Stimulated activated naive CD4-positive, alpha-beta T cell treated with Interleukin-2 at 50 U/mL for 16 hours (primary cell): ENCODE results near the gene BMP6.

Experiments used
- DNase-seq: peaks from one replicate; lab custom pipeline; 2025; lab: John Stamatoyannopoulos, UW

Gene BMP6

GRCh38 chr6:7906741-7907140 is 180.8 kb downstream of the BMP6 start:
- DNase-seq: no peak

DNA sequence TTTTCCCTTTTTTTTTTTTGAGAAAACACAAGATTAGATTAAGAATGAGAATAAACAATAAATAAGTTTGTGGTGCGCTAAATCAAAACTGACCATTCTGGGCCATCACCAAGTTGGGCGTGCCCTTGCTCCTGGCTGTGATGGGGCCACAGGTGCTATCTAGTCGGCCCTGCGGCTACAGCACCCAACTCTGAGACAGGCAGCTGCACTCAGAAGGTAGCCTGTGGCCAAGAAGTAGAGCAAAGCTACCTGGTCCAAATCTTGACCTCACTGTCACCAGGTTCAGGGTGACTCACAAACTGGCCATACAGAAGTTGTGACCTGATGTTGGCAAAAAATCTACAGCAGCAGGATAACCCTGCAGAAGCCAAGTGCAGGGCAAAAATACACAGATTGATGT is 181.3 kb downstream of the BMP6 start:
- DNase-seq: no peak

DNA sequence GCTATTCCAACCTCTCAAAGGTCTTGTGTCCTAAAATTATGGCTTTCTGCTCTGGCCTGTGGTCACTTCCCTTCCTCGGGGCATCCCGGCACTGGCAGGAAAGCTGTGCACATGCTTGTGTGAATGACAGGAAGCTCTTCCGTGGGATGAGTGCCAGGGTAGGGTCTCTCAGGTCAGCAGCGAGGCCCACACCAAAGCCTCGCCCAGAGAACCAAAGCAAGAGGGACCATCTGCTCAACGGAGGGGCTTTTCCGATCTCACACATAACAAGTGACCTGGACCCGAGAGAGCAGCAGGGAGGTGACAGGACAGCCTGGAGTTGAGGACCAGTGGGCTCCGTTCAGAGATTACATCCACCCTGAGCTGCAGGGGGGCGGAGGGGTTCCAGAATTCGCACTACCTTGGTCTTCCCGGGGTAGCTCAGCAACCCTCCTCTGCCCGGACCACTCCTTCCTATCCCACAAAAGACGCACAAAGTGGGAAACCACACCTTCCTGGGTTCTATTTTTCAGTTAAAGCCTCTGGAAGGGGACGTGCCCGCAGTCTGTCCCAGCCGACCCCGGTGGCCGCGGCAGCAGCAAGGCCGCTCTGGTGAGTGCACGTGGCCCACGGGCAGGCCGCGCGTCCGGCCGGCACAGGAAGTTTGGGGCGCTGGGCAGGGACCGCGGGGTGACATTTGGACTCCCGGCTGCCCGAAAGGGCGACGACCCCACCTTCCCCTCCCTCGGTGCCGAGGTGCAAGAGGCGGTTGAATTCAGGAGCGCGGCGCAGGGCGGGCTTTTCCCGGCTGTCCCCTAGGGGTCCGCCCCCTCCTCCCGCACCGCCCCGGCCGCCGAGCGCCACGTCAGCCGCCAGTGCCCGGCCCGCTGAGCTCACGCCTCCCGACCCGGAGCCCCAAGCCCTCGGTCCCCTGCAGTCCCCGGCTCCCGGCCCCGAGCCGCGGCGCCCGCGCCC is 183.7 kb downstream of the BMP6 start:
- DNase-seq: peak; percentile 36

DNA sequence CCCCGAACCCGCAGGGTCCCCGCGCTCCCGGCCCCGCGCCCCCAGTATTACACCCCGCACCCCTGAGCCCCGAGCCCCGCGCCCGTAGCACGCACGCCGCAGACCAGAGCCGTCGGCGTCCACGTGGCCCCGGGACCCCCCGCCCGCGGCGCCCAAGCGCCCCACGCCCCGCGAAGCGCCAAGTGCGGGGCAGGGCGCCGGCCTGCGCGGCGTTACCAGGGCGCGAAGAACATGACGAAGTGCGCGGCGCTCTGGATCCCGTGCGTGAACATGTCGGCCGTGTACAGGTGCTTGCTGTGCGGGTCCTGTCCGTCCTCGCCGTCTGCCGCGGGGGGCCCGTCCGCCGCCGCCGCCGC is 184.4 kb downstream of the BMP6 start:
- DNase-seq: no peak

GRCh38 chr6:7910654-7911344 is 184.9 kb downstream of the BMP6 start, which contains the start of gene TXNDC5:
TSS of gene TXNDC5 (minus strand) at chr6:7910788. CDS start at chr6:7910776, 12 bp downstream.
- DNase-seq: peak; percentile 57

- no peak for DNase-seq
Observed at GRCh38 chr6:7911345-7911725, 185.4 kb downstream of the BMP6 start.

DNA sequence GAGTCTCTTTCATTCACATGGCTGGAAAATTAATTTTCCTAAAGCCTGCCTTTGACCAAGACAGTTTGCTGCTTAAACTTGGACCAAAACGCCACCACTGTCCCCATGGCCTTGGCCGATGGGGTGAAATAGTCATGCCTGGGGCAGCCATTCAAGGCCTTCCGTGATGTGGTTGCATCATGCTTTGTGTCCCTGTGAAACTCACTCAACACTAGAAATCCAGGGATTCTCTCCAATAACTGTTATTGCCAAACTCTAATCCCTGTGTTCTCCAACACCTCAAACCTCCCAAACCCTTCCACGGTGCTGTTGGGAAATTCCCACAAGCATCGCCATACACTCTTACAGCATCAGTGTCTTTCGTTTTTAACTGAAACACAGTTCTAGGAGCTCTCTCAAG is 186.1 kb downstream of the BMP6 start:
- no peak for DNase-seq

DNA sequence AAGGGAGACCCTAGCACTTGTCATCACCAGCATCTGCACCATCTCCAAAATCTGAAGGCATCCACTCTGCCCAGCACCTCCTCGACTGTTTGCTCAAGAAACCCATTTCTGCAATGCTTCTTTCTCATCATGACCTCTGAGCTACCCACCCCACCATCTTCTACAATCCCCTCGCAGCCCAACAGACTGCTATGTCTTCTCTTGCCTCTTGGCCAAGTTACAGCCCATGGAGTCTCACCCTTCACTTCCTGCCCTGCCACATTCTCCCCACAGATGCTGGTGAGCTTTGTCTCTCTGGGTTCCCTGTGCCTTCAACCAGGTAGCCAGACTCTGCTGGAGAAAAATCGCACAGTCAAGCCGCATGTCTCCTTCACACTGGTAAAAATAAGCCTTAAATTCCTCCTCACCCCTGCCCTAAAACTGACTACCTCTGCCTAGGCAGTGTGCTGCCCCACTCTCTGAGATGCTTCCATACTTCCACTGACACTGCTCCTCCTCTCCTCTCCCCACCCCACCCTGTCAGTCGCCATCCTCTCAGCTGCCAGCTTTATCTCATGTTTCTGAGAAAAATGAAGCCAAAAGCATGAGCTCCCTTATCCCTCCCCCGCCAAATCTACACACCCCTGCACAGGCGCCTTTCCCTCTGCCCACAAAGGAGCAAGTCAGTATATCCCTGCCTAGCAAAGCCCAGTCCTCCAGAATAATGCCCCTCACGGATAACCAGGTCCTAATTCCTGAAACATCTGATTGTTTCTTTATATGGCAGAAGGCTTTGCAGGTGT is 187.0 kb downstream of the BMP6 start:
- no peak for DNase-seq

DNA sequence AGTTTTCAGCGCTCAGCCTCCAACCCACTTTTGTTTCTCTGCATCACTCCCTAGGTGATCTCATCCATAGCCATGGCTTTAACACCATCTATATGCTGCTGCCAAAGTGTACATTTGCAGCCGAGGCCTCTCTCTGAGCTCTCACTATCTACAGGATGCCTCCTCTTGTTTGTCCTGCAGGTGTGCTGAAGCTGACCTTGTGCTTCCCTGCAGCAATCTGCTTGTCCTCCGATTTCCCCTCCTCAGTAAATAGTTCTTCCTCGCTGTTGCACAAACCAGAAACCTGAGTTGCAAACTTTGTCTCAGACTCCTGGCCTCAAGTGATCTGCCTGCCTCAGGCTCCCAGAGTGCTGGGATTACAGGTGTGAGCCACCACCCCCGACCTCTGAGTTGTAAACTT is 188.4 kb downstream of the BMP6 start:
- no peak for DNase-seq

DNA sequence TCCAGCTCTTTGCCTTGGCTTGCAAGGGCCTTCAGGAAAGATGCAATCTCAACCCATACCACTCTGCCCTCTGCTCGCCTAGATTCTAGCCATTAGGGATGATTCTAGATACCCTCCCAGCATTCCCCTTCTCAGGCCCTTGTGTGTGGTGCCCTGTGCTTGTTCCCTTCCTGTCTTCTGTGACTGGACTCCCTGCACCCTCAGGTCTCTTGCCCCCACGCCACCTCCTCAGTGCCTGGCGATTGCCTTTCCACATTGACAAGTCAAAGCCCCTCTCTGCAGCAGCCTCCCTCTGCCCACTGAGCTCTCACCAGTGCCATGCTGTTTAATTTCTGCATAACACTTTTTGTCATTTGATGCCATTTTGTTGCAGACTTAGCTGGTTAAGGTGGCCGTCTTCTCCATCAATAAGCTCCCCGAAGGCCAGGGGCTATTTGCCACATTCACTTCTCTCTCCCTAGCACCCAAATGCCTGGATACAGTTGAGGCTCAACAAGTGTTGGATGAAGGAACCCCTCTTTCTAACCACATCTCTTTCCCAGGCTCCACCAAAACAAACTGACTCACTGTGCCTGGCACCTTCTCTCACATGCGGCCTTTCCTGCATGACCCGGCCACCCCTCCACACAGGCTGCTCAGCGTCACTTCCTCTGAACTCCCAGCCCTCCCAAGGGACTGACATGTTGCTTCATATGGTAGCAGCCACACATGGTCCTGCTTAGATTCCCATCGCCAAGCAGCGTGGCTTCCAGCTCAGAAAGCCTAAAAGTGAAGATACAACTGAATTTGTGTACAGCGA is 189.3 kb downstream of the BMP6 start:
- no peak for DNase-seq

DNA sequence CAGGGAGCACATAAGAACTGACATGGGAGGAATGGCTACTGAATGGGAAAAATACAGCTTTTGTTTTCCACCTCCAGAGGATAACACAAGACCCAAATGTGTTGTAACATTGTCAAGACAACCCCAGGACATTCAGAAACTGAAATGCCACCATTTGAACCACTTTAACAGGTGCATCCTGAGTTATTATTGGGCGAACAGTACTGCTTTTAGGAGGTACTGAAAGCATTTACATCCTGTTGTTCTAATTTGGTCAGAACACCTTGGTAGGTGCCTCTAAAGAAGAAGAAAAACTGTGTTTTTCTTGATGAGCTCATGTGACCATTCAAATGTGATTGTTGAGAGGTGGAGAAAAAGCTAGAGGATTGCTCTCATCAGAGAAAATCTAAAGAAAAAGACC is 191.1 kb downstream of the BMP6 start:
- no peak for DNase-seq

GRCh38 chr6:7917729-7918128 is 191.8 kb downstream of the BMP6 start:
- no peak for DNase-seq

DNA sequence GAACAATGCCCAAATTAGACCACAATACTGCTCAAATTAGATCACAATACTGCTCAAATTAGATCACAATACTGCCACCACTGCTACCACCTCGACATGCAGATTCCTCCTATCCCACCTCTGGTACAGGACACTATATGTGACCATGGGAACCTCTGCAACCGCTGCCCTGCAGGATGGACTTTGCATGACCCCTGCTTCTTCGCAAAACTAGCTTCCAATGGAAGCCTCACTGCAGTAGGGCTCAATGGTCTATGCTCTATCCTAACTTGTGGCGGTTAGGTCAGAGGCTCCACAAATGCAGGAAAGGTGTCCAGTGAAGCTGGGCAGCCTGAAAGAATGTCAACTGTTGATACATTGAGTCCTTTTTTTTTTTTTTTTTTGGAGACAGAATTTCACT is 192.5 kb downstream of the BMP6 start:
- no peak for DNase-seq

GRCh38 chr6:7919871-7920270 is 194.0 kb downstream of the BMP6 start:
- peak; percentile 58 for DNase-seq

DNA sequence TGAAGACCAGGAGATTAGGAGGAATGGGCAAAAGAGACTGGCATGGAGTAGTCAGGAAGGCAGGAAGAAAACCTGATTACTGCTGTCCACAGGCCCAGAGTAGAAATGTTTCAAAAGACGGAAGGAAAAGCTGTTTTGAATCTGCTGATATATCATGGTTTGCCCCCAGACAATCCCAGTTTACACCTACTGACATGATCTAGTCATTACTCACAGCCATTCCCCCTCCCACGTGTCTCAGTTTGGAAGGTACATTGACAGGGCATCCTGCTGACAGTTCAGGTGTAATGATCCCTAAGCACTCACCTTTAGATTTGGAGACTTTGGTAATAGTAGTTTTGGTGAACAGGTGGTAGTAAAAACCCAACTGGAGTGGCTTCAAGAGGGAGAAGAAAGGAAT is 194.5 kb downstream of the BMP6 start:
- peak; percentile 2 for DNase-seq

DNA sequence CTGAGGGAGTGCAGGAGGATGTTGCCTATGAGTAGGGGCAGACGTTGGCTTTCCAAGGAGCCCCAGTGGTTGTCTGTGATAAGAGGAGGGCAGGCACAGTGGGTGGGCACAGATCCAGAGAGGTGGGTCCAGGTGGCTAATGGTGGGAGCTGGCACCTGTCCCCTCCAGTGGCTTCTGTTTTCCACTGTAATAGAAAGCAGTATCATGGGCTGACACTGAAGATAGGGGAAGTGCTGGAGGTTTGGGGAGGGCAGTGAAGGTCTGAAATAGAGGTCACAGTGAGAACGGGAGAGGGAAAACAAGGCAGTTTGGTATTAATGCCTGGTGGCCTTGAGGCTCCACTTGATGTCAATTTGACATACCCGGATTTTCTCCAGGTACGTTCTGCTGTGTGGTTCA is 195.1 kb downstream of the BMP6 start:
- DNase-seq: no peak

DNA sequence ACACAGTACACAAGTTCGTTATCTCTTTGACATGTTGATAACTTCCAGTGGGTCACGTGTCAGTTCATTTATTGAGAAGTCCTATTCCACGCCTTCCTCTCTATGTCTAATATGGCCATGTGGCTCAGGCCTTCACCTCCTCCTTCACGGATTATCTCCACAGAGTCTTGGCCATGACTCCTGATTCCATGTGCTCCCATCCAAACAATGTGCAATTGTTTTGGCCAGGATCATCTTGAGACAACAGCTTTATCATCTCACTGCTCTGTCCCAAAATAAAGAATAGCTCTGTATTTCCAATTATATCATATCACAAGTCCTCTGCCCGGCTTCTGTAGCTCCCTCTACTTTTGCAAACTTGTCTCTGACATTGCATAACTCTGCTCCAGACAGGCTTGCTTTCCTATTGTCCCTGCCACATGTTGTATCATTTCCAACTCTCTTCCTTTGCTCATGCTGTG is 195.8 kb downstream of the BMP6 start:
- no peak for DNase-seq

DNA sequence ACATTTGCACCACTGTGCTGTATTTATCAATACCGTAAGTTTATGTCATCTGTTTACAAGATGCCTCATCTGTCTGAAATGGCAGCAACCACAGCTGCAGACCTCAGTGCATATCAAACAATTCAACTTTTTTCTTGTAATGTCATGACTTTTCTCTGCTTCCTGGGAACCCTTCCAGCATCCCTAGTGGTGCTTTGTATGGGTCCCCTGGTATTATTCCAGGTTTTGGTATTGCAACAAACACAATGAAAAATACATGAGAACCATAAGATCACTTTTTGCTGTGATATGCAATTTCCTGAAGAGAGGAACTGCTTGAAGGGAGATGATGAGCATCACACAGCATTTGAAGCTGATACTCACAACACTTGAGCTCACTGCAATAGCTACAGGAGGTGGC is 196.7 kb downstream of the BMP6 start:
- no peak for DNase-seq

GRCh38 chr6:7924867-7925266 is 199.0 kb downstream of the BMP6 start:
- no peak for DNase-seq
